DOHH2 (cell line): Measurements from ENCODE around the gene R3HDML.

ENCODE experiments used
- CTCF ChIP-seq: fragments of 200-600 bp; sonication (generic); IDR thresholded peaks from one replicate; pipeline ENCODE4 v1.5.1; 2014; ENCODE audit warnings: antibody characterized with exemption, mild to moderate bottlenecking, low read depth, low read length; ENCODE audit not compliant: poor library complexity, severe bottlenecking
- EZH2phosphoT487 ChIP-seq: fragments of 200-600 bp; sonication (generic); IDR thresholded peaks from 2 replicates; pipeline ENCODE4 v1.6.1; 2017; ENCODE audit warnings: borderline replicate concordance, mild to moderate bottlenecking, antibody characterized with exemption, low read length, moderate library complexity, mixed read lengths

- no peak for TF ChIP-seq CTCF
- TF ChIP-seq EZH2phosphoT487: no peak
Measured at GRCh38 chr20:44358776-44359175, 21.9 kb downstream of the R3HDML start.
